HEK293 (cell line): Measurements from ENCODE around the gene POC1B.

Experiments
- CTCF ChIA-PET: fragments of 350-600 bp; formaldehyde crosslinking; extraction: SDS; loops from one replicate; lab custom pipeline; 2021; ENCODE audit warnings: antibody characterized with exemption; lab: Yijun Ruan, JAX
- POLR2A ChIA-PET: fragments of 300-600 bp; formaldehyde crosslinking; extraction: SDS; loops from one replicate; lab custom pipeline; 2020; ENCODE audit warnings: antibody characterized with exemption, inconsistent platforms; lab: Yijun Ruan, JAX
- H3K27ac ChIP-seq: fragments of 200-500 bp; sonication (Bioruptor generic); 2 replicates; pipeline ENCODE4 v1.5.1; 2014; ENCODE audit warnings: low read depth, low read length, control low read depth, inconsistent platforms; ENCODE audit errors: extremely low read depth
- H3K36me3 ChIP-seq, 2 experiments: fragments of 200-500 bp in 1 of 2; sonication (Bioruptor generic) in 1 of 2; 1 replicate in 1 of 2; 2 replicates in 1 of 2; pipeline ENCODE4 v1.5.1; 2014 to 2017; ENCODE audit warnings: inconsistent platforms in 2 of 2, low read length in 2 of 2; ENCODE audit not compliant: control insufficient read depth in 2 of 2, insufficient read depth in 1 of 2
- H3K4me1 ChIP-seq: fragments of 200-500 bp; sonication (Bioruptor generic); 2 replicates; pipeline ENCODE4 v1.5.1; 2014; ENCODE audit warnings: mild to moderate bottlenecking, low read length, inconsistent platforms; ENCODE audit not compliant: control insufficient read depth, insufficient read depth
- H3K4me3 ChIP-seq: 2 replicates; pipeline ENCODE4 v1.5.1; 2011; ENCODE audit warnings: low read depth, mild to moderate bottlenecking, control low read depth, low read length, moderate library complexity
- H3K9me3 ChIP-seq: fragments of 200-500 bp; sonication (Bioruptor generic); 2 replicates; pipeline ENCODE4 v1.5.1; 2014; ENCODE audit warnings: low read depth, low read length, inconsistent platforms; ENCODE audit not compliant: control insufficient read depth, insufficient read depth
- BCL11A ChIP-seq: fragments of 450-650 bp; formaldehyde crosslinking; IDR thresholded peaks from 2 replicates; pipeline ENCODE4 v1.5.1; 2016; ENCODE audit warnings: low read depth, missing biosample characterization, missing genetic modification characterization
- FEZF1 ChIP-seq: fragments of 450-650 bp; formaldehyde crosslinking; IDR thresholded peaks from 2 replicates; pipeline ENCODE4 v1.5.1; 2016; ENCODE audit warnings: missing biosample characterization, missing genetic modification characterization
- GFI1B ChIP-seq: fragments of 450-650 bp; formaldehyde crosslinking; IDR thresholded peaks from 2 replicates; pipeline ENCODE4 v1.5.1; 2016; ENCODE audit warnings: missing biosample characterization, missing genetic modification characterization
- HOXD13 ChIP-seq: sonication (generic); formaldehyde crosslinking; IDR thresholded peaks from 2 replicates; pipeline ENCODE4 v1.8.0; 2022; ENCODE audit warnings: missing genetic modification reagents, borderline replicate concordance
- KLF1 ChIP-seq: fragments of 450-650 bp; formaldehyde crosslinking; IDR thresholded peaks from 2 replicates; pipeline ENCODE4 v1.5.1; 2016; ENCODE audit warnings: missing biosample characterization, missing genetic modification characterization
- PRDM1 ChIP-seq: fragments of 450-650 bp; formaldehyde crosslinking; IDR thresholded peaks from 2 replicates; pipeline ENCODE4; 2016; ENCODE audit warnings: missing biosample characterization, missing genetic modification characterization
- SCRT2 ChIP-seq: fragments of 450-650 bp; formaldehyde crosslinking; IDR thresholded peaks from 2 replicates; pipeline ENCODE4 v1.5.1; 2016; ENCODE audit warnings: missing biosample characterization, missing genetic modification characterization
- ZBTB17 ChIP-seq: fragments of 450-650 bp; formaldehyde crosslinking; IDR thresholded peaks from 2 replicates; pipeline ENCODE4 v1.5.1; 2016; ENCODE audit warnings: missing biosample characterization, missing genetic modification characterization
- ZBTB49 ChIP-seq: fragments of 450-650 bp; formaldehyde crosslinking; IDR thresholded peaks from 2 replicates; pipeline ENCODE4 v1.5.1; 2016; ENCODE audit warnings: missing biosample characterization, missing genetic modification characterization, low read depth
- ZNF148 ChIP-seq: fragments of 450-650 bp; formaldehyde crosslinking; IDR thresholded peaks from 2 replicates; pipeline ENCODE4 v1.5.0; 2017; ENCODE audit warnings: missing biosample characterization, missing genetic modification characterization, borderline replicate concordance
- ZNF211 ChIP-seq: fragments of 450-650 bp; formaldehyde crosslinking; IDR thresholded peaks from 2 replicates; pipeline ENCODE4 v1.5.1; 2016; ENCODE audit warnings: low read depth, missing biosample characterization, missing genetic modification characterization
- ZNF23 ChIP-seq: fragments of 450-650 bp; formaldehyde crosslinking; IDR thresholded peaks from 2 replicates; pipeline ENCODE4 v1.5.1; 2016; ENCODE audit warnings: missing biosample characterization, missing genetic modification characterization, borderline replicate concordance
- ZNF24 ChIP-seq: fragments of 450-650 bp; formaldehyde crosslinking; IDR thresholded peaks from 2 replicates; pipeline ENCODE4 v1.5.1; 2016; ENCODE audit warnings: missing biosample characterization, missing genetic modification characterization
- ZNF266 ChIP-seq: fragments of 450-650 bp; formaldehyde crosslinking; IDR thresholded peaks from 2 replicates; pipeline ENCODE4 v1.5.1; 2016; ENCODE audit warnings: missing biosample characterization, missing genetic modification characterization, low read depth
- ZNF324 ChIP-seq: fragments of 450-650 bp; formaldehyde crosslinking; IDR thresholded peaks from 2 replicates; pipeline ENCODE4 v1.5.1; 2016; ENCODE audit warnings: missing biosample characterization, missing genetic modification characterization
- ZNF449 ChIP-seq: fragments of 450-650 bp; formaldehyde crosslinking; IDR thresholded peaks from 2 replicates; pipeline ENCODE4 v1.5.1; 2017; ENCODE audit warnings: missing biosample characterization, mild to moderate bottlenecking, missing genetic modification characterization, moderate library complexity
- ZNF473 ChIP-seq: fragments of 450-650 bp; formaldehyde crosslinking; IDR thresholded peaks from 2 replicates; pipeline ENCODE4 v1.5.1; 2017; ENCODE audit warnings: missing biosample characterization, missing genetic modification characterization
- ZNF510 ChIP-seq: fragments of 450-650 bp; formaldehyde crosslinking; IDR thresholded peaks from 2 replicates; pipeline ENCODE4 v1.5.1; 2018; ENCODE audit warnings: mild to moderate bottlenecking, missing genetic modification characterization, missing biosample characterization; ENCODE audit not compliant: insufficient replicate concordance
- ZNF529 ChIP-seq: fragments of 450-650 bp; formaldehyde crosslinking; IDR thresholded peaks from 2 replicates; pipeline ENCODE4 v1.5.1; 2017; ENCODE audit warnings: missing genetic modification characterization, missing biosample characterization; ENCODE audit not compliant: insufficient replicate concordance
- ZNF571 ChIP-seq: fragments of 450-650 bp; formaldehyde crosslinking; IDR thresholded peaks from 2 replicates; pipeline ENCODE4 v1.5.0; 2017; ENCODE audit warnings: missing biosample characterization, missing genetic modification characterization
- ZNF639 ChIP-seq: fragments of 450-650 bp; formaldehyde crosslinking; IDR thresholded peaks from 2 replicates; pipeline ENCODE4 v1.5.1; 2016; ENCODE audit warnings: missing biosample characterization, missing genetic modification characterization
- ZNF654 ChIP-seq: fragments of 450-650 bp; formaldehyde crosslinking; IDR thresholded peaks from 2 replicates; pipeline ENCODE4 v1.5.1; 2016; ENCODE audit warnings: low read depth, missing biosample characterization, missing genetic modification characterization
- ZNF660 ChIP-seq: fragments of 450-650 bp; IDR thresholded peaks from 2 replicates; pipeline ENCODE4 v1.5.1; 2018; ENCODE audit warnings: missing biosample characterization, mild to moderate bottlenecking, missing genetic modification characterization
- ZNF692 ChIP-seq: fragments of 450-650 bp; formaldehyde crosslinking; IDR thresholded peaks from 2 replicates; pipeline ENCODE4 v1.5.1; 2016; ENCODE audit warnings: missing biosample characterization, missing genetic modification characterization
- ZNF837 ChIP-seq: fragments of 450-650 bp; formaldehyde crosslinking; IDR thresholded peaks from 2 replicates; pipeline ENCODE4 v1.5.1; 2016; ENCODE audit warnings: missing biosample characterization, missing genetic modification characterization

POC1B gene

GRCh38 chr12:89464974-89465592 lies 60.8 kb downstream of the POC1B start (continued):
- TF ChIP-seq ZNF148 (tag by site-specific recombination) (no peak), BCL11A (no peak)

- Histone ChIP-seq H3K4me1 (peaks cover 7% of the 10 kb centered on the region), H3K9me3 (no peaks in the 10 kb centered on the region), H3K27ac (no peak overlapping the region), H3K4me3 (no peak overlapping the region), H3K36me3 (no peaks in the 10 kb centered on the region)
- POLR2A ChIA-PET: no interaction called here
- CTCF ChIA-PET: interaction anchor here (0.7 to 4.4 kb wide), 29 partner anchors 9 to 829 kb away, joined by 3 to 39 read pairs (median 4); partner anchors contain the start of genes DUSP6, GALNT4 and POC1B
- no peak for TF ChIP-seq ZNF510 (tag by site-specific recombination)
- TF ChIP-seq ZNF211: no peak
- no peak for TF ChIP-seq ZNF24 (tag by site-specific recombination)
- peak; percentile 88 for TF ChIP-seq ZNF654
- no peak for TF ChIP-seq FEZF1 (tag by site-specific recombination)
- no peak for TF ChIP-seq ZNF266 (tag by site-specific recombination)
- TF ChIP-seq ZNF571: no peak
- no peak for TF ChIP-seq ZNF324 (tag by site-specific recombination)
- peak; percentile 43; the same call in 1 of the 2 replicates for TF ChIP-seq ZNF660 (tag by site-specific recombination)
- TF ChIP-seq ZBTB49 (tag by site-specific recombination): no peak
- no peak for TF ChIP-seq ZNF23 (tag by site-specific recombination)
- no peak for TF ChIP-seq BCL11A
- TF ChIP-seq PRDM1 (tag by site-specific recombination): peak; percentile 77; the same call in 1 of the 2 replicates
- no peak for TF ChIP-seq ZNF473 (tag by site-specific recombination)
- TF ChIP-seq ZNF449: no peak
- TF ChIP-seq SCRT2 (tag by site-specific recombination): no peak
- TF ChIP-seq KLF1 (tag by site-specific recombination): no peak
- no peak for TF ChIP-seq GFI1B (tag by site-specific recombination)
- TF ChIP-seq HOXD13 (CRISPR knock-in tag): no peak
- no peak for TF ChIP-seq ZNF529
- TF ChIP-seq ZNF837: no peak
- 0 out of 2 replicates have a peak, but pooled peaks have one; percentile 36 for TF ChIP-seq ZNF692 (tag by site-specific recombination)
- TF ChIP-seq ZBTB17 (tag by site-specific recombination): 0 out of 2 replicates have a peak, but pooled peaks have one; percentile 16
- TF ChIP-seq ZNF639 (tag by site-specific recombination): no peak
Observed at GRCh38 chr12:89461649-89462612, 63.9 kb downstream of the POC1B start.
